BE2C (cell line): ENCODE results near the gene BBS2. TPM values are rescaled to one million over a fixed set of nuclear protein-coding genes. Genes with fewer than 3 reads are reported as not detected.

Experiments used
- DNase-seq: peaks from one replicate; pipeline ENCODE4 v3.0.0-alpha.2; 2020
- H3K27me3 ChIP-seq: fragments of 250-450 bp; sonication (Bioruptor Pico); 2 replicates; pipeline ENCODE4 v1.5.1; 2020; ENCODE audit warnings: mild to moderate bottlenecking
- H3K36me3 ChIP-seq: fragments of 250-450 bp; sonication (Bioruptor Pico); 2 replicates; pipeline ENCODE4 v1.5.1; 2020; ENCODE audit warnings: mild to moderate bottlenecking
- H3K4me1 ChIP-seq: fragments of 250-450 bp; sonication (Bioruptor Pico); 2 replicates; pipeline ENCODE4 v1.5.1; 2020
- H3K4me3 ChIP-seq: 2 replicates; pipeline ENCODE4 v1.5.1; 2011; ENCODE audit warnings: low read depth, low read length
- H3K9me3 ChIP-seq: fragments of 250-450 bp; sonication (Bioruptor Pico); 2 replicates; pipeline ENCODE4 v1.5.1; 2020
- CTCF ChIP-seq: IDR thresholded peaks from 2 replicates; pipeline ENCODE4 v1.5.1; 2012; ENCODE audit warnings: mild to moderate bottlenecking, low read depth, low read length
- polyA plus RNA-seq: library from polyadenylated mRNA; unstranded; fragments of >200 nt; gene quantifications from one replicate; pipeline ENCODE4 v1.2.1, GENCODE V29; 2012; ENCODE audit warnings: low read depth, missing spikeins; ENCODE audit not compliant: insufficient read length, insufficient read depth

The BBS2 gene, protein sequence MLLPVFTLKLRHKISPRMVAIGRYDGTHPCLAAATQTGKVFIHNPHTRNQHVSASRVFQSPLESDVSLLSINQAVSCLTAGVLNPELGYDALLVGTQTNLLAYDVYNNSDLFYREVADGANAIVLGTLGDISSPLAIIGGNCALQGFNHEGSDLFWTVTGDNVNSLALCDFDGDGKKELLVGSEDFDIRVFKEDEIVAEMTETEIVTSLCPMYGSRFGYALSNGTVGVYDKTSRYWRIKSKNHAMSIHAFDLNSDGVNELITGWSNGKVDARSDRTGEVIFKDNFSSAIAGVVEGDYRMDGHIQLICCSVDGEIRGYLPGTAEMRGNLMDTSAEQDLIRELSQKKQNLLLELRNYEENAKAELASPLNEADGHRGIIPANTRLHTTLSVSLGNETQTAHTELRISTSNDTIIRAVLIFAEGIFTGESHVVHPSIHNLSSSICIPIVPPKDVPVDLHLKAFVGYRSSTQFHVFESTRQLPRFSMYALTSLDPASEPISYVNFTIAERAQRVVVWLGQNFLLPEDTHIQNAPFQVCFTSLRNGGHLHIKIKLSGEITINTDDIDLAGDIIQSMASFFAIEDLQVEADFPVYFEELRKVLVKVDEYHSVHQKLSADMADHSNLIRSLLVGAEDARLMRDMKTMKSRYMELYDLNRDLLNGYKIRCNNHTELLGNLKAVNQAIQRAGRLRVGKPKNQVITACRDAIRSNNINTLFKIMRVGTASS
- 13.4 TPM for polyA plus RNA-seq

- no peaks in the 10 kb centered on the region; the same call in 1 of the 2 replicates for H3K4me1 ChIP-seq
- no peaks in the 10 kb centered on the region for H3K27me3 ChIP-seq
- peak within 1 kb of the TSS; percentile 90 for H3K4me3 ChIP-seq
- no peaks in the 10 kb centered on the region for H3K9me3 ChIP-seq
- no peak for TF ChIP-seq CTCF
- DNase-seq, result peak; percentile 92
- H3K36me3 ChIP-seq, result no peaks in the 10 kb centered on the region
Observed at GRCh38 chr16:56519459-56520250, at the start of gene BBS2. BBS2 (minus strand) TSS chr16:56520024; CDS start chr16:56519862, 162 bp downstream.

DNA sequence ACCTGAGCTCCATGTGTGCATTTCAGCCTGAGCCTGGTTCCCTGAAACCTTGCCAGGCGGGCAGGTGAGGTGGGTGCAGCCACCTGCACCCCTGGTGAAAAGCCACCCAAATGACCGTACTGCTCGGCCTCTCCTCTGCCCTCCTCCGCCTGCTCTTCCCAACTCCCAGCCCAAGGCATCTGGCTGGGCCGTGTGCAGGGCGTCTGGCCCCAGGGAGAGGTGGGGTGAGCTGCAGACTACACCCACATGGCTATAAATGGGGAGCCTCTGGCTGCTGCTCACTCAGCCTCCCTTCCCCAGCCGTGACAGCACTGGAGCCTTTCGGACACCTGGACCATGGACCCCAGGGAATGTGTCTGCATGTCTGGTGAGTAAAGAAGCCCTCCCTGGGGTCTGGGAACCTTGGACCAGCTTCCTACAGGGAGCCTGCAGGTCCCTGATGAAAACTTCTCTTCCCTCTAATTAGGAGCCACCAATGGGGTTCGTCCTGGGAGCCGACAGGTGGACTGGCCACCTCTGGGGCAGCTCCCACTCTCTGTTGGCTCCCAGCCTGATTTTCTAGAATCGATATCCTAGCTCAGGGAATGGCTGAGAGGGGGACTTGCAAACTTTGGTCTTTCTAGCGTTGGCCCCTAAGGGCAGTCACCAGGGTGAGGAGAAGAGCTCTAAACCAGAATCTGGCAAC is 45.1 kb upstream of the BBS2 start, which contains the start of gene MT4:
TSS of gene MT4 (plus strand) at position 281 of the 685 bp plus-strand sequence. CDS start at position 337, 56 bp downstream.
- H3K36me3 ChIP-seq, result no peaks in the 10 kb centered on the region
- DNase-seq, result no peak
- no peak for TF ChIP-seq CTCF

DNA sequence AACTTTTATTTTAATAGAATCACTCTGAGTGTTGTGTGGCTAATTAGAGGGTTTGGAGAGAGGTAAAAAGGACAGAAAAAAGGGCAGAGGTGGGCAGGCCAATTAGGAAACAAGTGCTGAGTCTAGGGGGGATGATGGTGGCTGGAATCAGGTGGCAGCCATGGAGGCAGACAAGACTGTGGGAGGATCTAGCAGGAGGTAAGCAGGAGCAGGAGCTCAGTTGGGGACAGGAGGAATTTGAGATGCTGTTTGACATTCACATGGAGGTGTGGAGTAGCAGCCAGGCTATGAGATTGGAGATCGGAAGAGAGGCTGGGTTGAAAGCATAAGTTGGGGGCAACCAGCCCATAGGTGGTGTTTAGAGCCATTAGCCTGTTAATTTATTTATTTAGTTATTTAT is 41.3 kb upstream of the BBS2 start:
- Histone ChIP-seq H3K4me3 (no peak overlapping the region), H3K36me3 (no peaks in the 10 kb centered on the region), H3K4me1 (no peaks in the 10 kb centered on the region), H3K27me3 (peaks cover 8% of the 10 kb centered on the region; the same call in 1 of the 2 replicates), H3K9me3 (no peaks in the 10 kb centered on the region)
- DNase-seq, result no peak
- no peak for TF ChIP-seq CTCF

More for the DNA sequence above, 45.1 kb upstream of the BBS2 start, which contains the start of gene MT4:
- Histone ChIP-seq H3K4me3 (no peak within 1 kb of the TSS), H3K27me3 (peaks cover 4% of the 10 kb centered on the region; the same call in 1 of the 2 replicates), H3K4me1 (no peaks in the 10 kb centered on the region), H3K9me3 (no peaks in the 10 kb centered on the region)

DNA sequence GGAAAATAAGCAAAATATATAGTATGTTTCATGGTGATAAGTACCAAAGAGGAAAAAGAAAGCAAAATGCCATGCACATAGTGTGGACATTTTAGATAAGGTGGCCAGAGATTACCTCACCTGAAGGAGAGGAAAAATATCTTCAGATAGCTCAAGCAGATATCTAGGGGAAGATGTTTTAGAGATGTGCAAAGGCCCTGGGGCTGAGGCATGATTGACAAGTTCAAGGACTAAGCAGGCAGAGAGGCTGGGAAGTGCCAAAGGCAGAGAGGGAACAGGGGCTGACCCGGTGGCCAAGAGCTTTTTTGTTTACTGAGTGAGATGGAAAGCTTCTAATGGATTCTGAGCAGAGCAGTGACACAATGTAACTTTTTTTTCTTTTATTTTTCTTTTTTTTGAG is 40.6 kb upstream of the BBS2 start:
- no peak for DNase-seq
- no peaks in the 10 kb centered on the region for H3K9me3 ChIP-seq
- H3K4me1 ChIP-seq, result no peaks in the 10 kb centered on the region
- H3K4me3 ChIP-seq, result no peak overlapping the region
- H3K27me3 ChIP-seq, result peaks cover 8% of the 10 kb centered on the region
- no peaks in the 10 kb centered on the region for H3K36me3 ChIP-seq
- TF ChIP-seq CTCF, result no peak

- DNase-seq, result no peak
- TF ChIP-seq CTCF, result no peak
- H3K27me3 ChIP-seq, result peaks cover 17% of the 10 kb centered on the region
- H3K4me3 ChIP-seq, result no peak overlapping the region
- no peaks in the 10 kb centered on the region for H3K9me3 ChIP-seq
- H3K4me1 ChIP-seq, result no peaks in the 10 kb centered on the region
- no peaks in the 10 kb centered on the region for H3K36me3 ChIP-seq
Observed at GRCh38 chr16:56559109-56559508, 39.3 kb upstream of the BBS2 start.
